GM19023 (cell line): ENCODE data around the gene ATG5.

Source experiments
- ATAC-seq: cut with Tn5 transposase; IDR thresholded peaks from one replicate; pipeline ENCODE4 v1.9.1; 2021; ENCODE audit warnings: mild to moderate bottlenecking, moderate library complexity; ENCODE audit not compliant: unreplicated experiment

The ATG5 gene

GRCh38 chr6:106134906-106135634 is 190.5 kb downstream of the ATG5 start:
- ATAC-seq = no peak
